Fibroblast of pulmonary artery (primary cell): ENCODE data around the gene ARAP1.

Experiments used
- DNase-seq: peaks from one replicate; pipeline ENCODE4 v3.0.0-alpha.2; 2010; ENCODE audit warnings: low read depth
- H3K4me3 ChIP-seq: replicated peaks from 2 replicates; pipeline ENCODE4 v1.5.1; 2011; ENCODE audit warnings: low read depth, mild to moderate bottlenecking, control low read depth, low read length, moderate library complexity
- TF ChIP-seq, protein P1 (sequence below): IDR thresholded peaks from 2 replicates; pipeline ENCODE4 v1.5.1; 2011; ENCODE audit warnings: mild to moderate bottlenecking, control low read depth, low read length, inconsistent platforms; ENCODE audit errors: missing control alignments

ARAP1 gene

GRCh38 chr11:72735495-72736027 lies 16.6 kb downstream of the ARAP1 start:
- TF ChIP-seq, protein P1, sequence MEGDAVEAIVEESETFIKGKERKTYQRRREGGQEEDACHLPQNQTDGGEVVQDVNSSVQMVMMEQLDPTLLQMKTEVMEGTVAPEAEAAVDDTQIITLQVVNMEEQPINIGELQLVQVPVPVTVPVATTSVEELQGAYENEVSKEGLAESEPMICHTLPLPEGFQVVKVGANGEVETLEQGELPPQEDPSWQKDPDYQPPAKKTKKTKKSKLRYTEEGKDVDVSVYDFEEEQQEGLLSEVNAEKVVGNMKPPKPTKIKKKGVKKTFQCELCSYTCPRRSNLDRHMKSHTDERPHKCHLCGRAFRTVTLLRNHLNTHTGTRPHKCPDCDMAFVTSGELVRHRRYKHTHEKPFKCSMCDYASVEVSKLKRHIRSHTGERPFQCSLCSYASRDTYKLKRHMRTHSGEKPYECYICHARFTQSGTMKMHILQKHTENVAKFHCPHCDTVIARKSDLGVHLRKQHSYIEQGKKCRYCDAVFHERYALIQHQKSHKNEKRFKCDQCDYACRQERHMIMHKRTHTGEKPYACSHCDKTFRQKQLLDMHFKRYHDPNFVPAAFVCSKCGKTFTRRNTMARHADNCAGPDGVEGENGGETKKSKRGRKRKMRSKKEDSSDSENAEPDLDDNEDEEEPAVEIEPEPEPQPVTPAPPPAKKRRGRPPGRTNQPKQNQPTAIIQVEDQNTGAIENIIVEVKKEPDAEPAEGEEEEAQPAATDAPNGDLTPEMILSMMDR = no peak
- H3K4me3 ChIP-seq = no peak overlapping the region
- DNase-seq = peak; percentile 86

GRCh38 chr11:72732329-72732728 lies 19.9 kb downstream of the ARAP1 start:
- TF ChIP-seq, protein P1 = no peak
- DNase-seq = no peak
- no peak overlapping the region for H3K4me3 ChIP-seq

- TF ChIP-seq, protein P1 = no peak
- H3K4me3 ChIP-seq = no peak overlapping the region
- DNase-seq = no peak
These were observed 21.5 kb downstream of the ARAP1 start for GRCh38 chr11:72730737-72731136.

- no peak for DNase-seq
- TF ChIP-seq, protein P1 = no peak
- H3K4me3 ChIP-seq = no peak overlapping the region
These were observed 22.0 kb downstream of the ARAP1 start for GRCh38 chr11:72730243-72730642.

DNA sequence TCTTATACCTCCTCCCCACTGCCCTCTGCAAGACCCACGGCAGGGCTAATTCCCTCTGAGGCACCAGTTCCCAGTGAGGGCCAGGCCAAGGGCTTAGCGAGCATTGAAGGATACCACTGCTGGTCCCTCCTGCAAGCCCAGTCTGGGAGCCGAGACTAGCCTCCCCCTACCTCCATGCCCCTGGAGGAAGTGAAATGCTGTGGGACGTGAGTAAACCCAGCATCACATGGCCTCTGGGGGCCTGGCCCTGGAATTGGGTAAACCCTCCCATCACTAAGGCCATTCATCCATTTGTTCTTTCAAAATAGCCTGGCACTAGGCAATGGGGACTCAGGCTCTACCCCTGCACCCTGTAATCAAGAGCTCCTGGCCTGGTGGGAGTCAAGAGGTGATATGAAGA lies 24.7 kb downstream of the ARAP1 start:
- no peak overlapping the region for H3K4me3 ChIP-seq
- TF ChIP-seq, protein P1 = no peak
- DNase-seq = no peak

- H3K4me3 ChIP-seq = no peak overlapping the region
- no peak for DNase-seq
- TF ChIP-seq, protein P1 = no peak
These were observed 25.7 kb downstream of the ARAP1 start for GRCh38 chr11:72726266-72727220.
